ENCODE results near the gene MED10.

DNA sequence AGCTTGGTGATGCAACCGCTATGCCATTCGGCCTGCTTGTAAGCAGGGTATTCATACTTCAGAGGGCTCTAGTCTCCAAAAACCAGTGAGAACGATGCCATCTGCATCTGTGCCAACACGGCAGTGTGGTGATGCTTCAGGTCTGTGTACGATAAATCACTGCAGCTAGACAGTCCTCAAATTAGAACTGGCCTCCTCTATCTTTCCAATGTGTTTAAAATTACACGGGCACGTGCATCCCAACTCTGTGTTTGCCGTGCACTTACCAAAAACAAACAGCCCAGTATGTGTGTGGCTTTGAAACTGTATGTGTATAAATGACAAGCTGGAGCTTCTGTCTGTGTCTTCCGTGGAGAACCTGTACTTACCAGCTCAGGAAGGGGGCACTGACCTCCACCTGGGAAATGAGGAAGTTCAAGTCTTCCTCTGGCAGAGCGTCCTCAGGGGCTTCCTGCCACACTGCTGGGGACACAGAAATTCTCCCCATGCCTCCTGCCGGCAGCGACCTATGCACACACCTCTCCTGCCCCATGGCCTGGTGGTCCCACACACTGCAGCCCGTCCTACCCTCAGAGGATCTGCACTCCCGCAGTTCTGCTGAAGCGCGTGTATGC is 12.3 kb downstream of the MED10 start:
- TF ChIP-seq POLR2AphosphoS5 (IDR thresholded peaks at IDR 0.05; ENCODE audit: borderline replicate concordance, low read depth, low read length), result no peak
- no peak for TF ChIP-seq EZH2 (IDR thresholded peaks at IDR 0.05)
- no peak for TF ChIP-seq FOXP2 (optimal IDR thresholded peaks at IDR 0.05; ENCODE audit: control extremely low read depth, extremely low read length, insufficient read depth)

All from SK-N-MC (cell line).